Stimulated activated CD4-positive, alpha-beta T cell treated with anti-CD3 and anti-CD28 coated beads, TNF-alpha, amount 100 ng/mL, for 4 hours (primary cell): ENCODE measurements around the gene OXTR.

Experiments
- DNase-seq, 3 experiments: peaks; one replicate each; pipeline ENCODE4 v3.0.0-alpha.2; 2020; ENCODE audit warnings: low read depth in 3 of 3

The OXTR gene

DNA sequence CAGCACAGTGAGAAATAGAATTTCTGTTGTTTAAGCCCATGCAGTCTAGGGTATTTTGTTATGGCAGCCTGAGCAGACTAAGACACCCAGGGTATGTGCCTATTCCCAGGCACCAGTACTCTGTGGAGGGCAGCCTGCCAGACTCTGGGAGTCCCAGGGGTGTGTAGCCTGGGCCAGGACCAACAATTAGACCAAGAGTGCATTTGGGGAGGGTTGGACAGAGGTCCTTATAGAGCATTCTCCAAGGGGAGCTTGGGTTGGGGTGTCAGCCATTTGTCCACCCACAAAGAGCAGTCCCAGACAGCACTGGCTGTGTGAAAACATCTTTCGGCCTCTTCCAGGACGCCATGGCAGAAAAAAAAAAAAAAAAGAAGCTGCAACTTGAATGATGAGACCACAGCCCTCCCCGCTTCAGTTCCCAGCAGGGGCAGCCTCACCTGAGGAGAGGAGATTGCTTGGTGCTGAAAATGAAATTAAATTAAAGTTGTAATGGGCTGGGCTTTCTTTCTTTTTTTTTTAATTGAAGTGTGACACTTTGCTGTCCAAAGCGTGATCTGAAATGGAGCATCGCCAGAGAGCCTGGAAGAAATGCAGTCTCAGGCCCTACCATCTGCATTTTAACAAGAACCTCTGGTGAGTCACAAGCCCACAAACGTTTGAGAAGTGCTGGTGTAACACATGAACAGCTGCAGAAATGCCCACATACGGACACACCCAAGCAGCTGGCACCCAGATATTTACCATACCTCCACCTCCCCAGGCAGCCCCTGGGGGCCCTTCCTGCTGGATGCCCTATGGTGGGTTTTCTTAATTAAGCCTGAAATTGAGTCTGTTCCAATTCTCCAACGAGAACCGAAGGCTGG lies 57.1 kb downstream of the OXTR start:
- DNase-seq = no peak

DNA sequence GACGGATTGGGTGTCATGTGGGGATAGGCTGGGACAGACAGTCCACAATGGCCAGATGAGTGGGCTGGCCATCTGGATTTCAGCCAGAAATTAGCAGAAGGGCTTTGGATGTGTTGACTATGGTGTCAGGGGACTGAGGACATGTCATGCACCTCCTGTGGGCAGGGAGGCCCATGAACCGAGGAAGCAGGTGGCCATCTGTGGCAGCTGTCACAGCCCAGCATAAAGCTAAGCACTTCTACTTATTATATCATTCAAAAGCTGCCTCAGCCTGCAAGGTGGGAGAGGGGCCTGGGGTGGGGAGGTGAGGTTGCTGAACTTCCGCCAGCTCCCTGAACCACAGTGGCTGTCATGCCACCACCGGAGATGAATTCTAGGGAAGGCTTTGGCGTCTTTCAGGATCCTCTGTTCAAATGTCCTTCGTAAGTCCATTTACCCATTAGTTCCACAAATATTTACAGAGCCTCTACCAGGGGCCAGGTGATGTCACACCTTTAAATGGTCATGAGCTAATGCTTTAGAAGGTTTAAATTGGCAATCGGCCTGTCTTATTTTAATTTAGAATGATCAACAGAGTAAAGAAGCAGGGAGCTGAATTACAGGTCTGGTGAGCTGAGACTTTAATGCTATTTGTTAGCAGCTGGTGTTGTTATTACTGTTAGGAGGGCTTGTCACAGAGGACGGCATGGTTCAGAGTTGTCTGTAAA lies 59.5 kb downstream of the OXTR start:
- no peak for DNase-seq

DNA sequence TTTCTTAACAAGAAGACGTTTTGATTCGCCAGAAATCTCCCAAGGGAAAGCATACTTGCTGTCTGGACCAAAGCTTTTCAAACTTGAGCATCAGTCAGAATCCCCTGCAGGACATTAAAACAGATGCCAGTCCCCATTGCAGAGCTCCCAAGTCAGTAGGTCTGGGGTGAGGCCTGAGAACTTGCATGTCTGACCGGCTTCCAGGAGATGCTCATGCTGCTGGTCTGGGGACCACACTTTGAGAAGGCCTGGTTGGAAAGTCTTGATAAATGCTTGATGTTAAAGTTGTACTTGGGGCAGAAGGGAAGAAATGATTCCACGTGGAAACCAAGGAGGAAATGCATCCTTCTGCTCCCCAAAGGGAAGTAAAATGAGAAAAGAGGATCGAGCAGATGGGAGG lies 60.1 kb downstream of the OXTR start:
- DNase-seq = no peak

DNA sequence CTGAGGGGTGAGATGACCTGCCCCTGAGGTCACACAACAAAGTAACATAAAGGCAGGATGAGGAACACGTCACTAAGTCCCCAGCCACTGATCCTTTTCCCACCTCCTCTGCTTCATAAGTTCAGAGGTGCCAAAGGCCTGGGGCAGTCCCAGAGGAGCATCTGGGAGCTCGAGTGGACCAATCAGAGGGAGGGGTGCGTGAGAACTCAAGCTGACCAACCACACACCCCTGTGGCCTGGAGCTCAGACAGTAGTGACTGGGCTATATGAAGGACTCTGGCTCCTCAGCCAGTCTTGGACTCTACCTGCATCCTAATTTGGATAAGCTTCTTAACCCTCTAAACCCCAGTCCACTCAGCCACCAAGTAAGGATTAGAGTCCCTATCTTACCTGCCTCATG lies 63.8 kb downstream of the OXTR start:
- DNase-seq = no peak

DNA sequence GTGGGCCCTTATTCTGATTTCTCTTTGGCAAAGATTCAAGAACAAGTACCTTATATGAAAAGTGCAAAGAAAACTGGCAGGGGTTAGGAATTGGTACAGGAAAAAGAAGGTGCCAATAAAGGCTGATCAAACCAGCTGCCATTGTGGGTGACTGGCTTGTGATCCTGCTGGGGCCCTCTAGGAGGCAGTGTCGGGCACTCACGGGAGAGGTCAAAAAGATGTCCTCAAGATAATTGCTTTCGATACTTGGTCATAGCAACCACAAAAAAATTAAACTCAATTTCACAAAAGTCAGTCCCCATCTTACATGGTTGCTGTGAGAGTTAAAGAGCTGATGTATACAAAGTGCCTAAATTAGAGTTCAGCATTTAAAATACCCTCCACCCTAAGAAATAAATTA lies 66.9 kb downstream of the OXTR start:
- no peak for DNase-seq
